ENCODE results near the gene UBE2G1. TPM values are rescaled to one million over a fixed set of nuclear protein-coding genes. Genes with fewer than 3 reads are reported as not detected.
A peak's percentile ranks its signal among the peaks of the same experiment; 100 is the strongest.
"Not testable (repeated sequence)": the region's sequence is repeated elsewhere in the genome, so short reads cannot be mapped to it uniquely, and the experiment has no call there.

The UBE2G1 gene
- total RNA-seq, 2 experiments from 2014 or later: 58.5 to 58.8 TPM

GRCh38 chr17:4261452-4261851 lies 105.0 kb downstream of the UBE2G1 start:
- intact Hi-C loops (cut with DNase I, micrococcal nuclease): loop anchor here (5.0 to 10.0 kb wide), 3 partner anchors 106 to 296 kb away; partner anchors contain the start of genes CYB5D2 (in 1 of the 2), MYBBP1A (in 1 of the 2), UBE2G1 (in 1 of the 2) and ZZEF1 (in 1 of the 2)
- ChIA-PET CTCF (interaction anchor here (1.4 to 2.2 kb wide), 2 partner anchors 12 to 46 kb away, joined by 3 to 7 read pairs; no protein-coding TSS in a partner anchor), POLR2A (no interaction called here)
- H3K9me3 Mint-ChIP-seq: no peaks in the 10 kb centered on the region
- H3K4me3 ChIP-seq (ENCODE audit: low read length): no peak overlapping the region
- peaks cover 0 to 5% of the 10 kb centered on the region in 2 experiments for H3K9me3 ChIP-seq (ENCODE audit: control insufficient read depth in 1 of 2, insufficient read depth in 1 of 2, low read length in 2 of 2)
- peak overlapping the region; percentile 65 for H3K27ac Mint-ChIP-seq
- H3K36me3 ChIP-seq (ENCODE audit: insufficient read depth, low read length): peaks cover 6% of the 10 kb centered on the region
- ATAC-seq (ENCODE audit: poor library complexity) (no peak), DNase-seq (no peak)
- no peak for TF ChIP-seq CTCF (IDR thresholded peaks at IDR 0.05)
- no peak overlapping the region for H3K27ac ChIP-seq (ENCODE audit: low read depth in 1 of 2, low read length in 2 of 2)
- no peaks in the 10 kb centered on the region for H3K27me3 ChIP-seq (ENCODE audit: control insufficient read depth in 1 of 2, insufficient read depth in 2 of 2, low read length in 2 of 2)
- no peaks in the 10 kb centered on the region for H3K27me3 Mint-ChIP-seq
- H3K36me3 Mint-ChIP-seq (ENCODE audit: low read depth): peaks cover 51% of the 10 kb centered on the region
- H3K4me1 Mint-ChIP-seq (ENCODE audit: low read depth): peaks cover 52% of the 10 kb centered on the region
- H3K4me3 Mint-ChIP-seq: peak overlapping the region; percentile 65
- peaks cover 32% of the 10 kb centered on the region for H3K4me1 ChIP-seq (ENCODE audit: insufficient read depth, low read length)

DNA sequence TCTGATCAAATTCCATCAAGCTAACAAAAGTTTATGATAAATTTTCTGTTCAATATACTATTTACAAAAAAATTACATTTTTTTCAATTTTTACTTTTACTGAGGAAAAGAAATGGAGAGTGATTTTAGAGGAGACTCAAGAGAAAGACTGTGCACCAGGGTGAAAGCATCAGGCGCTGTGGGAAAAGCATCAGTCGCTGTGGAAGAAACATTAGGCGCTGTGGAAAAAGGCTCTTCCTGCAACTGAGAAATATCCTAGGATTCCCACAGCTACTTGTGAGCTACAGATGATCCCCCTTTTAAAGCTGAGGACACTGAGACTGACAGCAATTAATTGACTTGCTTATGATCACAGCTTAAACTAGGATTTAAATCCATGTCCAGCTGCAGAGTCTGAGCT lies 107.6 kb downstream of the UBE2G1 start:
- H3K36me3 Mint-ChIP-seq (ENCODE audit: low read depth): peaks cover 51% of the 10 kb centered on the region
- no peak for TF ChIP-seq CTCF (IDR thresholded peaks at IDR 0.05)
- Histone ChIP-seq H3K27me3 (ENCODE audit: control insufficient read depth in 1 of 2, insufficient read depth in 2 of 2, low read length in 2 of 2) (no peaks in the 10 kb centered on the region), H3K36me3 (ENCODE audit: insufficient read depth, low read length) (peaks cover 8% of the 10 kb centered on the region), H3K27ac (ENCODE audit: low read depth in 1 of 2, low read length in 2 of 2) (no peak overlapping the region), H3K9me3 (ENCODE audit: control insufficient read depth in 1 of 2, insufficient read depth in 1 of 2, low read length in 2 of 2) (peaks cover 0 to 5% of the 10 kb centered on the region in 2 experiments), H3K4me1 (ENCODE audit: insufficient read depth, low read length) (peaks cover 24% of the 10 kb centered on the region), H3K4me3 (ENCODE audit: low read length) (no peak overlapping the region)
- no peak for DNase-seq
- POLR2A ChIA-PET: no interaction called here
- intact Hi-C loops (cut with DNase I, micrococcal nuclease): no loop called here
- CTCF ChIA-PET: interaction anchor here (0.7 to 0.9 kb wide), 3 partner anchors 33 to 177 kb away, joined by 3 read pairs; no protein-coding TSS in a partner anchor
- H3K27me3 Mint-ChIP-seq: no peaks in the 10 kb centered on the region
- ATAC-seq (ENCODE audit: poor library complexity): no peak
- no peaks in the 10 kb centered on the region for H3K9me3 Mint-ChIP-seq
- H3K4me3 Mint-ChIP-seq: no peak overlapping the region
- H3K27ac Mint-ChIP-seq: no peak overlapping the region
- peaks cover 55% of the 10 kb centered on the region for H3K4me1 Mint-ChIP-seq (ENCODE audit: low read depth)

GRCh38 chr17:4256952-4257351 lies 109.5 kb downstream of the UBE2G1 start:
- Mint-ChIP-seq H3K27ac (peak overlapping the region; percentile 12), H3K4me3 (no peak overlapping the region), H3K36me3 (ENCODE audit: low read depth) (peaks cover 46% of the 10 kb centered on the region), H3K4me1 (ENCODE audit: low read depth) (peaks cover 59% of the 10 kb centered on the region), H3K27me3 (no peaks in the 10 kb centered on the region), H3K9me3 (no peaks in the 10 kb centered on the region)
- Histone ChIP-seq H3K4me3 (ENCODE audit: low read length) (no peak overlapping the region), H3K4me1 (ENCODE audit: insufficient read depth, low read length) (peaks cover 11% of the 10 kb centered on the region), H3K27me3 (ENCODE audit: control insufficient read depth in 1 of 2, insufficient read depth in 2 of 2, low read length in 2 of 2) (no peaks in the 10 kb centered on the region), H3K9me3 (ENCODE audit: control insufficient read depth in 1 of 2, insufficient read depth in 1 of 2, low read length in 2 of 2) (peaks cover 0 to 5% of the 10 kb centered on the region in 2 experiments), H3K36me3 (ENCODE audit: insufficient read depth, low read length) (peaks cover 8% of the 10 kb centered on the region), H3K27ac (ENCODE audit: low read depth in 1 of 2, low read length in 2 of 2) (no peak overlapping the region)
- POLR2A ChIA-PET: no interaction called here
- no peak for TF ChIP-seq CTCF (IDR thresholded peaks at IDR 0.05)
- ATAC-seq (ENCODE audit: poor library complexity) (no peak), DNase-seq (no peak)
- intact Hi-C loops (cut with DNase I, micrococcal nuclease): no loop called here
- CTCF ChIA-PET: no interaction called here

DNA sequence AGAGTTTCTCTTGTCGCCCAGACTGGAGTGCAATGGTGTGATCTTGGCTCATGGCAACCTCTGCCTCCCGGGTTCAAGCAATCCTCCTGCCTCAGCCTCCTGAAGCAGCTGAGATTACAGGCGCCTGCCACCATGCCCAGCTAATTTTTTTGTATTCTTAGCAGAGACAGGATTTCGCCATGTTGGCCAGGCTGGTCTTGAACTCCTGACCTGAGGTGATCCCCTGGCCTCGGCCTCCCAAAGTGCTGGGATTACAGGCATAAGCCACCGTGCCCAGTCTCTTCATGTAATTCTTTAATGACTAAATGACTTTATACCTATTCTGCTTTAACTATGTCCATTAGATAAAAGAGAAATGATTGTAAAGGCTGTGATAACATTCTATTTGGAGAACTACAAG lies 111.2 kb downstream of the UBE2G1 start:
- H3K4me3 Mint-ChIP-seq; intact Hi-C loops (cut with DNase I, micrococcal nuclease); ATAC-seq (ENCODE audit: poor library complexity); H3K9me3 ChIP-seq (ENCODE audit: control insufficient read depth in 1 of 2, insufficient read depth in 1 of 2, low read length in 2 of 2); H3K4me1 ChIP-seq (ENCODE audit: insufficient read depth, low read length); H3K27ac ChIP-seq (ENCODE audit: low read depth in 1 of 2, low read length in 2 of 2); DNase-seq; H3K9me3 Mint-ChIP-seq; H3K27me3 Mint-ChIP-seq; POLR2A ChIA-PET; H3K36me3 ChIP-seq (ENCODE audit: insufficient read depth, low read length); H3K27ac Mint-ChIP-seq; H3K4me3 ChIP-seq (ENCODE audit: low read length); H3K27me3 ChIP-seq (ENCODE audit: control insufficient read depth in 1 of 2, insufficient read depth in 2 of 2, low read length in 2 of 2): not testable (repeated sequence)
- CTCF ChIA-PET: interaction anchor here (1.2 to 1.3 kb wide), 2 partner anchors 8 to 14 kb away, joined by 3 read pairs; partner anchors contain the start of gene ANKFY1
- peaks cover 35% of the 10 kb centered on the region for H3K36me3 Mint-ChIP-seq (ENCODE audit: low read depth)
- H3K4me1 Mint-ChIP-seq (ENCODE audit: low read depth): peaks cover 63% of the 10 kb centered on the region

Data from CD4-positive, alpha-beta T cell (primary cell).